GM19035 (cell line): ENCODE measurements around the gene ADAMTS16.

ENCODE experiments used
- ATAC-seq: cut with Tn5 transposase; IDR thresholded peaks from one replicate; pipeline ENCODE4 v1.9.1; 2021; ENCODE audit not compliant: unreplicated experiment

The ADAMTS16 gene

DNA sequence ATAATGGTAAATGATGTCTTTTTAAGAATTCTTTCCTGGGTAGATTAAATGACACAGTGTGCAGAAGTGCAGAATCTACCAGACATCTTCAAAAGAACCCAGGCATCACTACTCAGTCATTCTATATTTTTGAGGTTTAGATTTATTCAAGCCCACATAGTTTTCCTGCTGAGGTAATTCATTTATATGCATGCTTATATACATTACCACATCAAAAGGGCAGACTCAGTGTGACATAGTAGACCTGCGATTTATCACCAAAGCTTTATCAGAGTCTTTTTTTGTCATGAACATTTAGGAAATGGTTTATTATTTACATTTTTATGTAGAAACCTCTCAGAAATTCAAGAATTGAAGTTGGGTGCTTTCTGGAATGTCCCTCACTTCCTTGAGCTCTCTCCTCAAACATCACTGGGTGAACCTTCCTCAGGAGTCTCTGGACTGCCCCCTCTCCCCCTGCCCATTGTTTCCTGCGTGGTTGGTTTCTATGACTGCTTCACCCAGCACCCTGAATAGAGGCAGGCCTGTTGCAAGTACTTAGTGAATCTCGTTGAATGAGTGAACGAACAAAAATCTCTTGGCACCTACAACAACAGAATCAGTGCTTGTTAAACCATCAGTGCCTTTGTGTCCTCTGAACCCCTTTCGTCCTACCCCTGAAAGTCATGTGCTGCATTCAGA, 42.5 kb downstream of the ADAMTS16 start:
- ATAC-seq = no peak

DNA sequence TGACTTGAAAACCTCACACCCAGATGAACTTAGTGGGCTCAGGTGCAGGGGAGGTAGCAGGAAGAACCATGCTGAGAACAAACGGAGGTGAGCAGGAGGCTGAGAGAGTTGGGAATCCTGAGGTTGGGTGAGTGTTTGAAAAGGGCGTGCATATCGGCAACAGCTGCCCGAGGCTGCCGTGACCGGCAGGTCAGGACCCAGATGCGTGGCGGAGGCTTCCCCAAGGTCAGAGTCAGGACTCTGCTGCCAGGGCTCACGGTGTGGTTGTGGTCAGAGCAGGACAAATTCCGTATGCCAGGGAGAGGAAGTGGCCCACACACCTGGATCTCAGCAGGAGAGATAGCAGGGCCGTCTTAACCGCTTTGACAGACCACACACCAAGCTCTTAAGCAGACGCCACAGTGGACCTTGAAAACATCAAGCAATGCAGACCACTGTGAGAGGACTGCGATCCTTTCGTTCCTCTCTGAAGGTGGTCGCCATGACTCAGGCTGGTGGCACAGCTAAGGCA, 43.1 kb downstream of the ADAMTS16 start:
- ATAC-seq = no peak

DNA sequence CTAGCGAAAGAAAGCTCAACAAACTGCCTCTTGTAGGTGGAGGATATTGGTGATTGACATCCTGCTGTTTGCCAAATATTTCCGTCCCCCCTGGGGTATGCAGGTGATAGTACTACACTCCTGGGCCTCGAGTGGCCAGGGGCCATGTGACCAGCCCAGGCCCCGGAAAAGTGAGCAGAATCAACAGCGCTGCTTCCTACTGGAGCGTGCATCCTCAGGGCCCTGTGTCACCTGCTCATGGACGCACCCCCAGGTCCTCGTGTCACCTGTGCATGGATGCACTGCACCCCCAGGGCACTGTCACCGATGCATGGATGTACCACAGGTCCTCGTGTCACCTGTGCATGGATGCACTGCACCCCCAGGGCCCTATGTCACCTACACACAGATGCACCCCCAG, 43.8 kb downstream of the ADAMTS16 start:
- ATAC-seq = no peak

DNA sequence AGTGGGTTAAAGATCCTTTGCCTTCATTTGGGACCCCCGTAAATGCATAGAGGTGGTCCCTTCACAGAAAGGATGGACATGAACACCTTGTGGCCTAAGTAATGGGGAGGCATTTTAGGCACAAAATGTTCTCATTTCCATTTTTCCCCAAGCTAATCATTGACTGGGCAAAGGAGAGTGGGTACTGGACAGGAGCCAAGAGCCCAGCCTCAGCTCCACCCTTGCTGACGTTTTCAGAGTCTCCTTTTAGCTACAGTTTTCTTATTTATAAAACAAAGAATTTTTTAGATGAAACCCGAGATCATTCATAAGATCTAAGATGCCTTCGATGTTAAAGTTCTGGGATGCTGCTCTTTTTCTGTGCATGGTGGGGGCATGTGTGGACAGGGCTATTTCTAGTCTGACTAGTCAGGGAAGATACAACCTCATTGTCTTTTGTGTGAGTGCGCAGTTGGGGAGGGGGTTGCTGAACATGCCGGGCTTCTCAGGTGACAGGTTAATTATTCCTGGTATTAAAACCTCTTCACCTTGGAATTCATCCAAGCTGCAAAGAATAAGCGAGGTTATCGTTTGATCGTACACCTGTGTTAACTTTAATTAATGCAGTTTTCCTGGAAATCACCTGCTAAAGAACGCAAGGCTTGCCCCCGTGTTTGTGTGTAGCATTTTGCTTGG, 48.4 kb downstream of the ADAMTS16 start:
- no peak for ATAC-seq

DNA sequence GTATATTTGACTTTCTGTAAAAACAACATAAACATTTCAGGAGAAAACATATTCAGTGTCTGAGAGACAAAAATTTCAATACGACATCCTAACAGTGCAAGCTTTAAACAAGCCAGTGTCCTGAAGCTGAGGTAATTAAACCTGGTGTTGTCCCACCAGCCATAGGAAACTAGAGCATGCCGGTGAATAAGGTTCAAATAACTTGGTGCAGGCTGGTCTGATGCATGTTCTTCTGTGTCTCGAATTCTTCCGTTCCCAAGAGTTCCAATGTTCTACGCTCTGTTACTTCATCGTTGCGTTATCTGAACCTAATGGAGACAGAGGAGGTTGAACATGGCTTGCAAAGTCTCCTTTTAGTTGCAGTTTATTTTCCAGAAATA, 48.9 kb downstream of the ADAMTS16 start:
- no peak for ATAC-seq

- ATAC-seq = no peak
These were observed 51.8 kb downstream of the ADAMTS16 start for GRCh38 chr5:5191906-5192305.

- ATAC-seq = no peak
These were observed 52.6 kb downstream of the ADAMTS16 start for GRCh38 chr5:5192681-5193080.

- ATAC-seq = no peak
These were observed 55.2 kb downstream of the ADAMTS16 start for GRCh38 chr5:5195128-5195918.

DNA sequence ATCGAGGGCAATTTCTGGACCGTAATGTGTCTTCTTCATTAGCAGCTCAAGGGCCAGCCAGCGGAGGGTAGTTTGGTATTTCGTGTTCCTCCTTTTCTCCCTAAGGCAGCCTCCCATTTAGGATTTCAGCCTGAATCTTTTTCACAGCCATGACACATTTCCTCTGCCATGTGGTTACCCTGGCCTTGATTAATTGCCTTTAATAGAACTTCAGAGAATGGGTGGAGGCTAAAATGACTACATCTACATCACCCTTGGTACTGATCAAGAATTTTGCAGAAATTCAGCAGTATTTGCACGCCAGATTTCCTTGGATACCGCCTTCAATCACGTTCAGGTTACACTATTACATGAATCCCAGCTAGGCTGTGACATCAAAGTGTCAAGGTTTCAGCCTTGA, 58.0 kb downstream of the ADAMTS16 start:
- ATAC-seq = no peak

DNA sequence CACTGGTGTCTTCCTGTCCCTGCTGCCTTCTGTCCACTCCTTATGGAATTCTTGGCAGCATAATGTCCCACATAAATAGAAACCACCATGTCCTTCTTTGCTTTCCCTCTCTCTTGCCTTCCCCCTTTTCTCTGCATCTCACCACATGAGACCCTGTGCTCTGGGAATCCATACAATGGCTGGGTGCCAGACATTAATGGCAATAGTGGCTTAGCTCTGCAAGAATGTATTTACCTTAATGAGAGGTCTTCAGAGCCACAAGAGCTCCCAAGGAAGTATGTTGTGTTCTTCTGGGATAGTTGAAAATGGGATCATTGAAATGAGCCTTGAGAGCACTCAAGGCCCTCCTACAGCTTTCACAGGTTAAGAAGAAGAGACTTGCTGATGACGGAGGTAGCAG, 58.7 kb downstream of the ADAMTS16 start:
- ATAC-seq = no peak

DNA sequence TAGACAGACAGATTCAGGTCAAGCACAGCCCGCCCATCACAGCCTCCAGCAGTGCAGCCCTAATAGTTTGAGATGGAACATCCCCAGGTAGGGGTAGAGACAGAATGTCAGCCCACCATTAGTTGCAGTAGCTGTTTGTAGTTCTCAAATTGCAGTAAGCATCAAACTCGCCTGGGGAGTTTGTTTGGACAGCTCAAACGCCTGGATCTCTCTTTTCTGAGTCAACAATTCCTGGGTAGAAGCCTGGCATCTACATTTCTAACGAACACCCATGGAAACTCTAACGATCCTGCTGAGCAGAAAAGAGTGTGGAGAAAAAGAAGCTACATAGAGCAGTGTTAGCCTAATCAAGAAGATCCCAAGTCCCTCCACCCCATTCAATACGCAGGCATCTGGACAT, 59.4 kb downstream of the ADAMTS16 start:
- ATAC-seq = no peak

- no peak for ATAC-seq
These were observed 60.0 kb downstream of the ADAMTS16 start for GRCh38 chr5:5200133-5200532.

GRCh38 chr5:5202321-5202720, 62.2 kb downstream of the ADAMTS16 start:
- no peak for ATAC-seq

DNA sequence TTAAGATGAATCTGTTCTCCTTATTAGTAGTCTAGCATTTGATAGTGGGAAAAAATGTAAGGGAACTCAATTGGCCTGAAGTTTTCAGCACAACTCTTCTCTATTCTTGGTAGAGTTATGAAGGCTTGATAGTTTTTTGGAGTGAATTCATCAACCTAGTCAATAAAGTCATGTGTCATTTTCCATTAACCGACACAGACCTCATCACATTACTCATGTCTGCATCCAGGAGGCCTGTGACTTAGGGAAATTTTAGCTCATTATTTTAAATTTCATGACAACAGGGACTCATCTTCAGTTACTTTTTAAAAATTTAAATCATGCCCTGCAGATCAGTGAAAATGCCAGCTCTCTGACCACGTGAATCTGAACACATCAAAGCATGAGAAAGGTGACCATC, 63.3 kb downstream of the ADAMTS16 start:
- no peak for ATAC-seq

GRCh38 chr5:5207828-5208227, 67.7 kb downstream of the ADAMTS16 start:
- ATAC-seq = no peak

- no peak for ATAC-seq
These were observed 69.0 kb downstream of the ADAMTS16 start for GRCh38 chr5:5209089-5209488.

- ATAC-seq = no peak
These were observed 69.6 kb downstream of the ADAMTS16 start for GRCh38 chr5:5209510-5210286.

DNA sequence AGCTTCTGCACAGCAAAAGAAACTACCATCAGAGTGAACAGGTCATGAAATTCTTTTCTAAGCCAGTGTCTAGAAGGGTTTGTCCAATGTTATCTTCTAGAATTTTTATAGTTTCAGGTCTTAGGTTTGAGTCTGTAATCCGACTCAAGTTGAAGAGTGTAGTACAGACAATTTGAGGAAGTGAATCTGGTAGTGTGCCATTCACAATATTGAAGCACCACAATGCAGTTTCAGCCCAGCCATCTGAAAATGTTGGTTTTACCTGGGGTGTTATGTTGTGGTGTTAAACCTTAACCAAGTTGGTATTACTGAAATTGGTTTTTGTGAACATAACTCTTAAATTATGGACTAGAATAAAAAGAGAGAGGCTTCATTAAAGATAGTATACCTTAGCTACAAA, 77.2 kb downstream of the ADAMTS16 start:
- ATAC-seq = peak; percentile 72

DNA sequence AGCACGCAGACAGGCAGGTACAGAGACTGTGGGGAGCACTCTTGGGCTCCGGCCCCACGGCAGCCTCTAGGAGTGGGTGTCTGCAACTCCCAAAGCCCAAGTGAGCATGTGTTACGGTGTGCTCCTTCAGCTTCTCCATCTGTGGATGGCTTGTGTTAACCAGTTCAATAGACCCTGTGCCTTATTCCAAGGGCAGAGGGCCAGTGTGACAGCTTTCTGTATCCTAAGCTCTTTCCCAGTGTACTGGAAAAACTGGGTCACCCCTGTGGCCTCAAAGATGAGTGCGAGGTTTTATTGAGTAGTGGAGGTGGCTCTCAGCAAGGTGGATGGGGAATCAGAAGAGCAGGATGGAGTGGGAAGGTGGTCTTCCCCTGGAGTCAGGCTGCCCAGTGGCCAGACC, 78.3 kb downstream of the ADAMTS16 start:
- no peak for ATAC-seq

GRCh38 chr5:5219541-5219940, 79.4 kb downstream of the ADAMTS16 start:
- no peak for ATAC-seq
